HG03442 (cell line): Measurements from ENCODE around the gene UBASH3A.

Source experiments
- ATAC-seq: cut with Tn5 transposase; IDR thresholded peaks from one replicate; pipeline ENCODE4 v1.9.1; 2021; ENCODE audit warnings: mild to moderate bottlenecking, moderate library complexity; ENCODE audit not compliant: unreplicated experiment

UBASH3A gene

GRCh38 chr21:42429021-42429420 is 25.3 kb downstream of the UBASH3A start:
- no peak for ATAC-seq

- ATAC-seq = no peak
Observed at GRCh38 chr21:42429856-42430255, 26.2 kb downstream of the UBASH3A start.

- no peak for ATAC-seq
Observed at GRCh38 chr21:42430521-42430920, 26.8 kb downstream of the UBASH3A start.

GRCh38 chr21:42431196-42431595 is 27.5 kb downstream of the UBASH3A start:
- no peak for ATAC-seq

GRCh38 chr21:42432695-42433094 is 29.0 kb downstream of the UBASH3A start:
- ATAC-seq = no peak

- ATAC-seq = no peak
Observed at GRCh38 chr21:42433946-42434551, 30.3 kb downstream of the UBASH3A start.

- no peak for ATAC-seq
Observed at GRCh38 chr21:42434884-42435283, 31.2 kb downstream of the UBASH3A start.

GRCh38 chr21:42435401-42435800 is 31.7 kb downstream of the UBASH3A start:
- ATAC-seq = no peak

GRCh38 chr21:42435833-42436232 is 32.1 kb downstream of the UBASH3A start:
- no peak for ATAC-seq

GRCh38 chr21:42436914-42437313 is 33.2 kb downstream of the UBASH3A start:
- no peak for ATAC-seq

GRCh38 chr21:42437786-42438185 is 34.1 kb downstream of the UBASH3A start:
- ATAC-seq = no peak

GRCh38 chr21:42438316-42439205 is 34.9 kb downstream of the UBASH3A start:
- no peak for ATAC-seq

GRCh38 chr21:42439284-42440186 is 35.8 kb downstream of the UBASH3A start:
- ATAC-seq = no peak

GRCh38 chr21:42440187-42440792 is 36.6 kb downstream of the UBASH3A start:
- peak; percentile 66 for ATAC-seq

- ATAC-seq = no peak
Observed at GRCh38 chr21:42441963-42442362, 38.3 kb downstream of the UBASH3A start.

- no peak for ATAC-seq
Observed at GRCh38 chr21:42443181-42443785, 39.6 kb downstream of the UBASH3A start.

GRCh38 chr21:42443876-42444744 is 40.4 kb downstream of the UBASH3A start:
- ATAC-seq = no peak

GRCh38 chr21:42444745-42445059 is 41.0 kb downstream of the UBASH3A start:
- no peak for ATAC-seq

GRCh38 chr21:42445311-42445710 is 41.6 kb downstream of the UBASH3A start:
- ATAC-seq = no peak

- ATAC-seq = no peak
Observed at GRCh38 chr21:42446531-42446930, 42.8 kb downstream of the UBASH3A start.
